Ovary (tissue), 3 donors: ENCODE results near the gene SPTBN5.

Experiments
- CTCF ChIP-seq, 3 donors: fragments of 450-650 bp in 2 of 3; fragments of 200-600 bp in 1 of 3; IDR thresholded peaks; one replicate each; pipeline versions ENCODE4 v1.5.1 to v1.8.0; 2016 to 2022; ENCODE audit warnings: antibody characterized with exemption in 3 of 3, mild to moderate bottlenecking in 1 of 3
- EP300 ChIP-seq: sonication (generic); formaldehyde crosslinking; IDR thresholded peaks from one replicate; pipeline ENCODE4 v1.6.1; 2017; ENCODE audit warnings: antibody characterized with exemption
- POLR2A ChIP-seq: fragments of 450-650 bp; IDR thresholded peaks from one replicate; pipeline ENCODE4 v1.6.1; 2017; ENCODE audit warnings: antibody characterized with exemption, mild to moderate bottlenecking, moderate library complexity
- donor health status: DM: no; HTN: no; CAD: no.

- TF ChIP-seq POLR2A (no peak), CTCF (IDR thresholded peaks at IDR 0.05) (no peak), EP300 (no peak)
Measured at GRCh38 chr15:41817327-41817726, 76.5 kb downstream of the SPTBN5 start.
